Right lobe of liver (tissue), 4 donors: ENCODE results near the gene ZNF787.

Experiments
- CTCF ChIP-seq, 4 donors: fragments of 200-600 bp in 3 of 4; fragments of 450-650 bp in 1 of 4; IDR thresholded peaks; one replicate each; pipeline versions ENCODE4 v1.5.1 to v1.8.0; 2016 to 2022; ENCODE audit warnings: antibody characterized with exemption in 4 of 4, mild to moderate bottlenecking in 2 of 4
- POLR2A ChIP-seq: fragments of 450-650 bp; IDR thresholded peaks from one replicate; pipeline ENCODE4 v1.6.1; 2017; ENCODE audit warnings: antibody characterized with exemption, mild to moderate bottlenecking
- donor health status: DM: no; HTN: no; CAD: no.
- donor health status: DM: no; HTN: no; CAD: no.
- donor health status: DM: no; HTN: yes; CAD: no.

- TF ChIP-seq CTCF (IDR thresholded peaks at IDR 0.05) = no peak
- no peak for TF ChIP-seq POLR2A
These were observed 1.5 kb downstream of the ZNF787 start for GRCh38 chr19:56119582-56119978.
